OCI-LY1 (cell line): ENCODE data around the gene ATF6B.

Experiments
- H2AFZ ChIP-seq: fragments of 200-600 bp; sonication (generic), shearing (Covaris generic); 2 replicates; pipeline ENCODE4 v1.6.0; 2014; ENCODE audit warnings: antibody characterized with exemption, mild to moderate bottlenecking, low read length
- H3F3A ChIP-seq: fragments of 200-600 bp; sonication (generic), shearing (Covaris generic); 2 replicates; pipeline ENCODE4 v1.6.0; 2014; ENCODE audit warnings: mild to moderate bottlenecking, antibody characterized with exemption, low read length, moderate library complexity; ENCODE audit not compliant: insufficient read depth
- H3K27ac ChIP-seq: fragments of 200-600 bp; sonication (generic); 2 replicates; pipeline ENCODE4 v1.5.1; 2014; ENCODE audit warnings: low read length, mixed run types, mild to moderate bottlenecking, low read depth; ENCODE audit not compliant: poor library complexity, severe bottlenecking
- H3K27me3 ChIP-seq: fragments of 200-600 bp; sonication (generic); 2 replicates; pipeline ENCODE4 v1.6.0; 2014; ENCODE audit warnings: antibody characterized with exemption, mild to moderate bottlenecking, low read length, moderate library complexity; ENCODE audit not compliant: insufficient read depth
- H3K36me3 ChIP-seq: fragments of 200-600 bp; sonication (generic); 2 replicates; pipeline ENCODE4 v1.6.1; 2014; ENCODE audit warnings: mild to moderate bottlenecking, antibody characterized with exemption, low read length, moderate library complexity, mixed read lengths; ENCODE audit not compliant: insufficient read depth
- H3K4me1 ChIP-seq: fragments of 200-600 bp; sonication (generic); 2 replicates; pipeline ENCODE4 v1.5.1; 2014; ENCODE audit warnings: mild to moderate bottlenecking, low read length, moderate library complexity; ENCODE audit not compliant: insufficient read depth, severe bottlenecking
- H3K4me2 ChIP-seq: fragments of 200-600 bp; sonication (generic), shearing (Covaris generic); 2 replicates; pipeline ENCODE4 v1.6.1; 2014; ENCODE audit warnings: low read length
- H3K4me3 ChIP-seq: fragments of 200-600 bp; sonication (generic); 2 replicates; pipeline ENCODE4 v1.5.1; 2014; ENCODE audit warnings: low read length, low read depth, mild to moderate bottlenecking, mixed read lengths; ENCODE audit not compliant: poor library complexity, severe bottlenecking
- H3K79me2 ChIP-seq: fragments of 200-600 bp; shearing (Covaris generic); 2 replicates; pipeline ENCODE4 v1.6.1; 2016; ENCODE audit warnings: mixed run types, low read length, mixed read lengths; ENCODE audit not compliant: insufficient read depth
- H3K9ac ChIP-seq: fragments of 200-600 bp; sonication (generic), shearing (Covaris generic); 2 replicates; pipeline ENCODE4 v1.6.1; 2014; ENCODE audit warnings: mild to moderate bottlenecking, low read length, mixed read lengths
- H3K9me2 ChIP-seq: fragments of 200-600 bp; sonication (generic), shearing (Covaris generic); 2 replicates; pipeline ENCODE4 v1.6.1; 2014; ENCODE audit warnings: low read depth, mild to moderate bottlenecking, low read length, mixed read lengths
- H3K9me3 ChIP-seq: fragments of 200-600 bp; shearing (Covaris generic); 2 replicates; pipeline ENCODE4 v1.6.1; 2014; ENCODE audit warnings: low read length, mixed read lengths
- H4K20me1 ChIP-seq: fragments of 200-600 bp; sonication (generic), shearing (Covaris generic); 2 replicates; pipeline ENCODE4 v1.6.0; 2016; ENCODE audit warnings: mild to moderate bottlenecking, low read length; ENCODE audit not compliant: insufficient read depth
- CTCF ChIP-seq: fragments of 200-600 bp; sonication (generic), shearing (Covaris generic); IDR thresholded peaks from 2 replicates; pipeline ENCODE4 v1.5.1; 2017; ENCODE audit warnings: mild to moderate bottlenecking, antibody characterized with exemption, low read length, moderate library complexity, mixed read lengths
- EZH2 ChIP-seq: fragments of 200-600 bp; sonication (generic), shearing (Covaris generic); IDR thresholded peaks from 2 replicates; pipeline ENCODE4 v1.8.0; 2017; ENCODE audit warnings: borderline replicate concordance, mixed run types, mild to moderate bottlenecking, antibody characterized with exemption, low read length, moderate library complexity, mixed read lengths

Gene ATF6B

DNA sequence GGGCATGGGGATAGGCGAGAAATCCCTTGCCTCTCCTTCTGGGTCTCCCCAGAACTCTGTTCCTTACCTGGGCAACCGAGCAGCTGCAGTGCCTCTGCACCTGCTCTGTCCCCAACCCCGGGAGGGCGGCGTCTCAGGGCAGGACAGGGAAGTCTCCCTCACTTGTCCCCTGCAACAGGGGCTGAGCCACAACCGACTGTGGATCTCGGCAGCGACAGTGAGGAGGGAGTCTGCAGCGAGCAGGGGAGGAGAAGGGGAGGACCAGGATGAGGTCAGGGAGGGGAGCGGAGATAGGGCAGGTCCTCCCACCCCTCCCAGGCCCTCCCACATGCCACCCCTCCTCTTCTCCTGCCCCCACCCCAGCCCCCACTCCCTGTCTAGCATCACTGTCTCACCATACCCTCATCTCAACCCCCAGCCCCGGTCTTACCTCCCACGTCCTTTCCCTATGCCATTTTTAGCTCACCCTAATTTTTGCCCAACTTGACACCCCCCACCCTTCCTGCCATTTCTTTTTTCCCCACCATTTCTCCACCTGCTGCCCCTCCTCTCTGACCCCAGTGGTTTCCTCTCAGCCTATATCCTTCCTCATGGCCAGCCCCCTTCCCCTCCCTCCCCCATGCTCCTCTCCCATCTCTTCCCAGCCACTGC, 18.8 kb downstream of the ATF6B start, which contains the start of gene TNXB:
Gene TNXB (minus strand): TSS at position 225 of the 651 bp plus-strand sequence. CDS start 11,140 bp downstream, outside the sequence.
- Histone ChIP-seq H3K27ac (no peak within 1 kb of the TSS), H3K4me3 (no peak within 1 kb of the TSS)

GRCh38 chr6:32108727-32109113, 19.3 kb downstream of the ATF6B start:
- no peak overlapping the region for H3K9ac ChIP-seq
- H2AFZ ChIP-seq, result no peak overlapping the region
- no peaks in the 10 kb centered on the region for H3K79me2 ChIP-seq
- H3K4me2 ChIP-seq, result no peak overlapping the region
- no peaks in the 10 kb centered on the region for H3F3A ChIP-seq
- H3K27ac ChIP-seq, result no peak overlapping the region
- no peaks in the 10 kb centered on the region for H4K20me1 ChIP-seq
- 0 out of 2 replicates have a peak, but pooled peaks cover 3% of the 10 kb centered on the region for H3K27me3 ChIP-seq
- H3K4me1 ChIP-seq, result no peaks in the 10 kb centered on the region
- H3K9me3 ChIP-seq, result no peaks in the 10 kb centered on the region
- H3K9me2 ChIP-seq, result no peaks in the 10 kb centered on the region
- TF ChIP-seq CTCF (no peak), EZH2 (no peak)
- no peak overlapping the region for H3K4me3 ChIP-seq
- no peaks in the 10 kb centered on the region for H3K36me3 ChIP-seq

More for the DNA sequence above, 18.8 kb downstream of the ATF6B start, which contains the start of gene TNXB:
- no peak for TF ChIP-seq CTCF
- TF ChIP-seq EZH2, result no peak
- H3K27me3 ChIP-seq, result 0 out of 2 replicates have a peak, but pooled peaks cover 3% of the 10 kb centered on the region
- no peaks in the 10 kb centered on the region for H3K4me1 ChIP-seq
- no peaks in the 10 kb centered on the region for H3K36me3 ChIP-seq
- no peaks in the 10 kb centered on the region for H3F3A ChIP-seq
- no peaks in the 10 kb centered on the region for H3K9me2 ChIP-seq
- no peak within 1 kb of the TSS for H3K9ac ChIP-seq
- H3K9me3 ChIP-seq, result no peaks in the 10 kb centered on the region
- no peaks in the 10 kb centered on the region for H3K79me2 ChIP-seq
- H3K4me2 ChIP-seq, result no peak within 1 kb of the TSS
- H4K20me1 ChIP-seq, result no peaks in the 10 kb centered on the region
- H2AFZ ChIP-seq, result no peak within 1 kb of the TSS

DNA sequence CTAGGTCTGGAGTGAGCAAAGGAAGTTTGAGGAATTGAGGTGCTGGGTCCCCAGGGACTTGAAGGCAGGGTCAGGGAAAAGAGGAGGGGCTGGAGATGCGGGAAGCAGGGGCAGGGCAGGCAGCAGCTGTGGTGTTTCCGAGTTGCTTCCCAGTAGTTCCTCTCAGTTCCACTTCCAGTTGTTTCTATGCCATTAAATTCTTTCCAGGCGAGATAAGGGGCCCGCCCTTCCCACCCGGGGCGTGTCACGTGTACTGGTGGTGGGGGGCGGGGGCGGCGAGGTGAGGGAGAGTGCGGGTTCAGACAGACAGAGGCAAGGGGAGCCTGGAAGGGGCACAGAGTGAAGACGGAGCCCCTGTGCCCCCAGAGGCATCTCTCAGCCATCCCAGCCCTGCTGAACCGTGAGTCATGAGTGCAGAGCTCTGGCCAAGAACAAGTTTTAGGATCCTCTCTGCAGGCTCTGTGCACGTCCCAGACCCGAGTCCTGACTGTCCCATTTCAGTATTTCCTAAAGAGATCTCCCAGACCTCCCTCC, 19.9 kb downstream of the ATF6B start:
- no peak for TF ChIP-seq EZH2
- no peak for TF ChIP-seq CTCF
- Histone ChIP-seq H3K36me3 (no peaks in the 10 kb centered on the region), H3F3A (no peaks in the 10 kb centered on the region), H3K4me1 (no peaks in the 10 kb centered on the region), H2AFZ (no peak overlapping the region), H4K20me1 (no peaks in the 10 kb centered on the region), H3K27ac (no peak overlapping the region), H3K9me3 (no peaks in the 10 kb centered on the region), H3K4me3 (no peak overlapping the region), H3K9me2 (no peaks in the 10 kb centered on the region), H3K79me2 (no peaks in the 10 kb centered on the region), H3K4me2 (no peak overlapping the region), H3K9ac (no peak overlapping the region), H3K27me3 (0 out of 2 replicates have a peak, but pooled peaks cover 3% of the 10 kb centered on the region)
